Tibial nerve (tissue), 4 donors: ENCODE results near the gene MLN.

ENCODE experiments used
- EP300 ChIP-seq, 2 donors: sonication (generic); formaldehyde crosslinking; IDR thresholded peaks; one replicate each; pipeline ENCODE4 v1.6.1; 2017; ENCODE audit warnings: antibody characterized with exemption in 2 of 2, mild to moderate bottlenecking in 1 of 2
- POLR2A ChIP-seq, 2 donors: fragments of 450-650 bp; IDR thresholded peaks; one replicate each; pipeline ENCODE4 v1.6.1; 2017; ENCODE audit warnings: antibody characterized with exemption in 2 of 2, mild to moderate bottlenecking in 2 of 2, moderate library complexity in 2 of 2
- TF ChIP-seq, protein P1 (sequence below), 5 experiments: fragments of 200-600 bp in 3 of 5; fragments of 450-650 bp in 2 of 5; sonication (generic) in 3 of 5; IDR thresholded peaks; one replicate each; pipeline ENCODE4 v1.5.1; 2016 to 2019; ENCODE audit warnings: antibody characterized with exemption in 5 of 5, mild to moderate bottlenecking in 3 of 5, moderate library complexity in 2 of 5

DNA sequence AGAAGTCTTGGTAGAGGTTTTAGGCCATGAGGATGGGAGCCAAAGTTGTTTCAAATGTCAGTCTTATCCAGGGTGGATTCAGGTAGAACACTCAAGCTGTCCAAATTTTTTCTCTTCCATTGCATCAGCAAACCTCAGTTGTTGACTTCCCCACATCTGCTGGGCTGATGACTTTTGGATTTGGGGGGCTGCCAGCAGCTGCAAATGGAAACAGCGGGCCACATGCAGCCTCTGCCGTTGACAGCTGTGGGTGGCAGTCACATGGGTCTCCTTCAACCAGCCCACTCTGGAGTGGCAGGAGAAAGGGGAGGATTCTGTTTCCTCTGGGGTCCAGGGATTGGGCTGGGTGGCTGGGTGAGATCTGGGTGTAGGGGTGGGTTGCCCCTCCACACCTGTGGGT lies 5.8 kb upstream of the MLN start:
- TF ChIP-seq, protein P1, sequence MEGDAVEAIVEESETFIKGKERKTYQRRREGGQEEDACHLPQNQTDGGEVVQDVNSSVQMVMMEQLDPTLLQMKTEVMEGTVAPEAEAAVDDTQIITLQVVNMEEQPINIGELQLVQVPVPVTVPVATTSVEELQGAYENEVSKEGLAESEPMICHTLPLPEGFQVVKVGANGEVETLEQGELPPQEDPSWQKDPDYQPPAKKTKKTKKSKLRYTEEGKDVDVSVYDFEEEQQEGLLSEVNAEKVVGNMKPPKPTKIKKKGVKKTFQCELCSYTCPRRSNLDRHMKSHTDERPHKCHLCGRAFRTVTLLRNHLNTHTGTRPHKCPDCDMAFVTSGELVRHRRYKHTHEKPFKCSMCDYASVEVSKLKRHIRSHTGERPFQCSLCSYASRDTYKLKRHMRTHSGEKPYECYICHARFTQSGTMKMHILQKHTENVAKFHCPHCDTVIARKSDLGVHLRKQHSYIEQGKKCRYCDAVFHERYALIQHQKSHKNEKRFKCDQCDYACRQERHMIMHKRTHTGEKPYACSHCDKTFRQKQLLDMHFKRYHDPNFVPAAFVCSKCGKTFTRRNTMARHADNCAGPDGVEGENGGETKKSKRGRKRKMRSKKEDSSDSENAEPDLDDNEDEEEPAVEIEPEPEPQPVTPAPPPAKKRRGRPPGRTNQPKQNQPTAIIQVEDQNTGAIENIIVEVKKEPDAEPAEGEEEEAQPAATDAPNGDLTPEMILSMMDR (IDR thresholded peaks at IDR 0.05): no peak
- TF ChIP-seq POLR2A (IDR thresholded peaks at IDR 0.05) (no peak), EP300 (IDR thresholded peaks at IDR 0.05) (no peak)
